ENCODE results near the gene HMGCLL1. TPM values are rescaled to one million over a fixed set of nuclear protein-coding genes. Genes with fewer than 3 reads are reported as not detected.
A peak's percentile ranks its signal among the peaks of the same experiment; 100 is the strongest.

HMGCLL1 gene
- polyA plus RNA-seq, 1 donor, result 5.6 TPM

GRCh38 chr6:55443238-55444134 is 135.5 kb downstream of the HMGCLL1 start:
- DNase-seq (ENCODE audit: low read depth), result no peak

- no peak for DNase-seq (ENCODE audit: low read depth)
Measured at GRCh38 chr6:55438203-55438602, 140.8 kb downstream of the HMGCLL1 start.

GRCh38 chr6:55437141-55437540 is 141.9 kb downstream of the HMGCLL1 start:
- DNase-seq (ENCODE audit: low read depth), result no peak

- DNase-seq (ENCODE audit: low read depth), result no peak
Measured at GRCh38 chr6:55433446-55434130, 145.4 kb downstream of the HMGCLL1 start.

GRCh38 chr6:55423933-55424332 is 155.1 kb downstream of the HMGCLL1 start:
- no peak for DNase-seq (ENCODE audit: low read depth)

- no peak for DNase-seq (ENCODE audit: low read depth)
Measured at GRCh38 chr6:55410674-55411073, 168.3 kb downstream of the HMGCLL1 start.

- no peak for DNase-seq (ENCODE audit: low read depth)
Measured at GRCh38 chr6:55405474-55406235, 173.3 kb downstream of the HMGCLL1 start.

GRCh38 chr6:55399351-55399750 is 179.6 kb downstream of the HMGCLL1 start:
- no peak for DNase-seq (ENCODE audit: low read depth)

- DNase-seq (ENCODE audit: low read depth), result no peak
Measured at GRCh38 chr6:55397986-55398385, 181.0 kb downstream of the HMGCLL1 start.

GRCh38 chr6:55395871-55396270 is 183.1 kb downstream of the HMGCLL1 start:
- DNase-seq (ENCODE audit: low read depth), result no peak

GRCh38 chr6:55388211-55388610 is 190.8 kb downstream of the HMGCLL1 start:
- peak; percentile 20 for DNase-seq (ENCODE audit: low read depth)
